Measurements from ENCODE around the gene TMEM114.

Gene TMEM114

DNA sequence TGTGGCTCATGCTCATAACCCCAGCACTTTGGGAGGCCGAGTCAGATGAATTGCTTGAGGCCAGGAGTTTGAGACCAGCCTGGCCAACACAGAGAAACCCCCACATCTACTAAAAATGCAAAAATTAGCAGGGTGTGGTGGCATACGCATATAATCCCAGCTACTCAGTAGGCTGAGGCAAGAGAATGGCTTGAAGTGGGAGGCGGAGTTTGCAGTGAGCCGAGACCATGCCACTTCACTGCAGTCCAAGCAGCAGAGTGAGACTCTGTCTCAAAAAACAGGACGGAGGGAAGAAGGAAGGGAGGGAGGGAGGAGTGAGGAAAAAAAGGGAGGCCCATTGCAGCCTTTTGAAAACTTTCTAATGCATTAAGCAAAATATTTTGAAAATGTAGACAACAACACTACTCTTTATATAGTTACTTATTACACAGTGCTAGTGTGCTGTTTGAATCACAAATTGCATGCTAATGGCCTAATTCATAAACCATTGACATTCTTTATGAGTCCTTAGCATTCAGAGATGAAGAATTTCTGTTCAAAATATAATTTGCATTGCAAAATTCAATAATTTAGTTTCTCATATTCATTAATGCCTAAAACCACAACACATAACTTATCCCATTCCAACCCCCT lies 59.4 kb downstream of the TMEM114 start:
- no peak for DNase-seq
- H3K36me3 ChIP-seq = no peaks in the 10 kb centered on the region
- no peaks in the 10 kb centered on the region for H3K27me3 ChIP-seq
- H3K4me1 ChIP-seq = no peaks in the 10 kb centered on the region
- no peak overlapping the region for H3K4me3 ChIP-seq (ENCODE audit: low read depth, low read length)
- H3K9me3 ChIP-seq = no peaks in the 10 kb centered on the region
- TF ChIP-seq, protein P1, sequence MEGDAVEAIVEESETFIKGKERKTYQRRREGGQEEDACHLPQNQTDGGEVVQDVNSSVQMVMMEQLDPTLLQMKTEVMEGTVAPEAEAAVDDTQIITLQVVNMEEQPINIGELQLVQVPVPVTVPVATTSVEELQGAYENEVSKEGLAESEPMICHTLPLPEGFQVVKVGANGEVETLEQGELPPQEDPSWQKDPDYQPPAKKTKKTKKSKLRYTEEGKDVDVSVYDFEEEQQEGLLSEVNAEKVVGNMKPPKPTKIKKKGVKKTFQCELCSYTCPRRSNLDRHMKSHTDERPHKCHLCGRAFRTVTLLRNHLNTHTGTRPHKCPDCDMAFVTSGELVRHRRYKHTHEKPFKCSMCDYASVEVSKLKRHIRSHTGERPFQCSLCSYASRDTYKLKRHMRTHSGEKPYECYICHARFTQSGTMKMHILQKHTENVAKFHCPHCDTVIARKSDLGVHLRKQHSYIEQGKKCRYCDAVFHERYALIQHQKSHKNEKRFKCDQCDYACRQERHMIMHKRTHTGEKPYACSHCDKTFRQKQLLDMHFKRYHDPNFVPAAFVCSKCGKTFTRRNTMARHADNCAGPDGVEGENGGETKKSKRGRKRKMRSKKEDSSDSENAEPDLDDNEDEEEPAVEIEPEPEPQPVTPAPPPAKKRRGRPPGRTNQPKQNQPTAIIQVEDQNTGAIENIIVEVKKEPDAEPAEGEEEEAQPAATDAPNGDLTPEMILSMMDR (IDR thresholded peaks at IDR 0.05; ENCODE audit: low read depth, low read length) = no peak

DNA sequence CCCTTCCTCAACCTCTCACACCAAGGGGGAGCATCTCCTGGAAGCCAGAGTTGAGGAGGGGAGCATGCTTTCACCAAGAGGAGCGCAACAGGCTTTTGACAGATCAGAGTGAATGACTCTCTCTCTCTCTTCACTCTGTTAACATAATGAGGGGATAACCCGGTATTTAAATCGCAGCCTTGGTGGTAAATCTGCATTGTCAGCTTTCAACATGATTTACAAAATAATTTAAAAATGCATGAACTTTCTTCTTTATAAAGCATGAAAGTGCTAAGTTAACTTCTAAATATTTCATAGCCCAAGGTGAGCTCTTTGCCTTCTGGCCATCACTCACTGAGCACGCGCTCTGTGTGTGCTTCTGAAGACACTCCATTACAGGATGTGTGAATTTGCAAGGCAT lies 61.8 kb downstream of the TMEM114 start:
- TF ChIP-seq, protein P1 (IDR thresholded peaks at IDR 0.05; ENCODE audit: low read depth, low read length) = no peak
- Histone ChIP-seq H3K4me1 (no peaks in the 10 kb centered on the region), H3K36me3 (no peaks in the 10 kb centered on the region), H3K4me3 (ENCODE audit: low read depth, low read length) (no peak overlapping the region), H3K9me3 (no peaks in the 10 kb centered on the region), H3K27me3 (no peaks in the 10 kb centered on the region)
- no peak for DNase-seq

DNA sequence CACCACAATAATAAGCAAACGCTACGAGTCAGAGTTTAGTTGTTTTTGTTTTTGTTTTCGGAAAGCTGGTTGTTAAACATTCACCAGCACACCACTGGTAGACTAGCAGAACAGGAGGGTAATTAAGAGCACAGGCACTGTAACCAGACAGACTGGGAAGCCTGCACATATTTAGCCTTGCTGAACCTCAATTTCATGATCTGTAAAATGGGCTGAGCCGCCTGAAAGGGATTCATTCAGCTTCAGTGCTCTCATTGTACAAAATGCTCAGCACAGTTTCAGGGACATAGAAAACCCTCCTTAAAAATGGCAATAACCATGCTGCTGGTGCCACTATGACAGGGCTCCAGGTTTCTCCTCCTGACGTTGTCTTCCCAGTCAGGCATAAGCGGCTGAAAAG lies 66.4 kb downstream of the TMEM114 start:
- Histone ChIP-seq H3K27me3 (no peaks in the 10 kb centered on the region), H3K4me3 (ENCODE audit: low read depth, low read length) (no peak overlapping the region), H3K36me3 (no peaks in the 10 kb centered on the region), H3K4me1 (no peaks in the 10 kb centered on the region), H3K9me3 (no peaks in the 10 kb centered on the region)
- TF ChIP-seq, protein P1 (IDR thresholded peaks at IDR 0.05; ENCODE audit: low read depth, low read length) = no peak
- no peak for DNase-seq

DNA sequence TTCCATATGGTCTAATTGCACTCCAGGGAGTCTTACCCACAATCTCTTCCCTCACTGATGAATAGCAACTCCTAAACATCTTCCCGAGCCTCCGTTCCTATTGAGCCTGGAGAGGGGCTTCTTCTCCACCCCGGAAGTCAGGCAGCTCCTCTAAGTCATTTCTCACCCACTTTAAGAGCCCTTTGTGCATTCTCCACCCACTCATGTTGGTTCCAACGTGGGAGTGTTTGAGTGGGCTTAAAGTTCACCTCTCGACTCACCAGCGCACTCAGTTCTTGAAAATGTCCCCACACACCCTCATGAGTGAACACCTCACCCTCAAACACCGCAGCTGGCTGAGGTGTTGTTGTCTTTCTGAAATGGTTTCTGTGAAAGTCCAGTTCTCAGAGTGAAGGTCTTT lies 67.6 kb downstream of the TMEM114 start:
- H3K27me3 ChIP-seq = no peaks in the 10 kb centered on the region
- H3K4me1 ChIP-seq = no peaks in the 10 kb centered on the region
- TF ChIP-seq, protein P1 (IDR thresholded peaks at IDR 0.05; ENCODE audit: low read depth, low read length) = no peak
- no peaks in the 10 kb centered on the region for H3K9me3 ChIP-seq
- no peak for DNase-seq
- H3K4me3 ChIP-seq (ENCODE audit: low read depth, low read length) = no peak overlapping the region
- no peaks in the 10 kb centered on the region for H3K36me3 ChIP-seq

DNA sequence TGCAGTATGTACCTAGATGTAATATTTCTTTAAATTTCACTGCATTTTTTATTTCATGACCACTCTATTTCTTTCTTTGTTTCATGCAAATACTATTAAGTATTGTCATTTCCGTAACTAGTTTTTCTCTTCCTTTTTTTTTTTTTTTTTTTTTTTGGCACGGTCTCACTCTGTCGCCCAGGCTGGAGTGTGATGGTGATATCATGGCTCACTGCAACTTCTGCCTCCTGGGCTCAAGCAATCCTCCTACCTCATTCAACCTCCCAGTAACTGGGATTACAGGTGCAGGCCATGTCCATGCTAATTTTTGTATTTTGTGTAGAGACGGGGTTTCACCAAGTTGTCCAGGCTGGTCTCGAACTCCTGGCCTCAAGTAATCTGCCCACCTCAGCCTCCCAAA lies 70.7 kb downstream of the TMEM114 start:
- Histone ChIP-seq H3K4me1 (no peaks in the 10 kb centered on the region), H3K36me3 (no peaks in the 10 kb centered on the region), H3K9me3 (no peaks in the 10 kb centered on the region), H3K27me3 (no peaks in the 10 kb centered on the region), H3K4me3 (ENCODE audit: low read depth, low read length) (no peak overlapping the region)
- no peak for DNase-seq
- TF ChIP-seq, protein P1 (IDR thresholded peaks at IDR 0.05; ENCODE audit: low read depth, low read length) = no peak
